ENCODE measurements around the gene SLC35F3. TPM values are rescaled to one million over a fixed set of nuclear protein-coding genes. Genes with fewer than 3 reads are reported as not detected.

SLC35F3 gene
- total RNA-seq, 1 donor: not detected

DNA sequence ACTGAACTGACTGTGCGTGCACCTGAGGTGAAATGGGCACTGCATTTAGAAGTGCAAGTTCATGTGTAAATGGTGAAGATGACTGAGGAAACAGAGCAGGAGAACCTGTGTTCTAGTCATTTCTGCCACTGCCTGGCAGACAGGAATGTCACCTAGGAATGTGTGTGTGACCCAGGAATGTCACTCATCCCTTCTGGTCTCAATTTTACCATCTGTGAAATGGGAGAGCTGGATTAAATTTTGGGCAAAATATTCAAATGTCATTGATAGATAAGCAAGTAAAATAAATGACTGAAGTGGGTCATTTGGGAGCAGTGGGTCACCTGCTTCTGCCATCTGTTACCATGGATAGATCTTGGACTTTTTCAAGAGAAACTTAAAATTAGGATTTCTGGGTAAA lies 42.2 kb downstream of the SLC35F3 start:
- H3K27me3 ChIP-seq (ENCODE audit: insufficient read depth, low read length): no peaks in the 10 kb centered on the region
- H4K20me1 ChIP-seq (ENCODE audit: insufficient read depth, low read length): no peaks in the 10 kb centered on the region
- H3K9me3 ChIP-seq (ENCODE audit: low read depth, low read length): no peaks in the 10 kb centered on the region
- no peaks in the 10 kb centered on the region for H3K36me3 ChIP-seq (ENCODE audit: insufficient read depth, low read length)
- H3K4me2 ChIP-seq (ENCODE audit: insufficient read depth, low read length): no peak overlapping the region
- H3K4me3 ChIP-seq (ENCODE audit: insufficient read depth, low read length): no peak overlapping the region
- TF ChIP-seq, protein P1, sequence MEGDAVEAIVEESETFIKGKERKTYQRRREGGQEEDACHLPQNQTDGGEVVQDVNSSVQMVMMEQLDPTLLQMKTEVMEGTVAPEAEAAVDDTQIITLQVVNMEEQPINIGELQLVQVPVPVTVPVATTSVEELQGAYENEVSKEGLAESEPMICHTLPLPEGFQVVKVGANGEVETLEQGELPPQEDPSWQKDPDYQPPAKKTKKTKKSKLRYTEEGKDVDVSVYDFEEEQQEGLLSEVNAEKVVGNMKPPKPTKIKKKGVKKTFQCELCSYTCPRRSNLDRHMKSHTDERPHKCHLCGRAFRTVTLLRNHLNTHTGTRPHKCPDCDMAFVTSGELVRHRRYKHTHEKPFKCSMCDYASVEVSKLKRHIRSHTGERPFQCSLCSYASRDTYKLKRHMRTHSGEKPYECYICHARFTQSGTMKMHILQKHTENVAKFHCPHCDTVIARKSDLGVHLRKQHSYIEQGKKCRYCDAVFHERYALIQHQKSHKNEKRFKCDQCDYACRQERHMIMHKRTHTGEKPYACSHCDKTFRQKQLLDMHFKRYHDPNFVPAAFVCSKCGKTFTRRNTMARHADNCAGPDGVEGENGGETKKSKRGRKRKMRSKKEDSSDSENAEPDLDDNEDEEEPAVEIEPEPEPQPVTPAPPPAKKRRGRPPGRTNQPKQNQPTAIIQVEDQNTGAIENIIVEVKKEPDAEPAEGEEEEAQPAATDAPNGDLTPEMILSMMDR (IDR thresholded peaks at IDR 0.05; ENCODE audit: extremely low read depth, low read depth, low read length): no peak
- H3K27ac ChIP-seq (ENCODE audit: low read depth, low read length): no peak overlapping the region
- DNase-seq (ENCODE audit: insufficient read length, low spot score, missing footprints): no peak
- H3K79me2 ChIP-seq (ENCODE audit: insufficient read depth, low read length): no peaks in the 10 kb centered on the region
- H2AFZ ChIP-seq (ENCODE audit: low read length): no peak overlapping the region
- H3K4me1 ChIP-seq (ENCODE audit: insufficient read depth, low read length): no peaks in the 10 kb centered on the region

DNA sequence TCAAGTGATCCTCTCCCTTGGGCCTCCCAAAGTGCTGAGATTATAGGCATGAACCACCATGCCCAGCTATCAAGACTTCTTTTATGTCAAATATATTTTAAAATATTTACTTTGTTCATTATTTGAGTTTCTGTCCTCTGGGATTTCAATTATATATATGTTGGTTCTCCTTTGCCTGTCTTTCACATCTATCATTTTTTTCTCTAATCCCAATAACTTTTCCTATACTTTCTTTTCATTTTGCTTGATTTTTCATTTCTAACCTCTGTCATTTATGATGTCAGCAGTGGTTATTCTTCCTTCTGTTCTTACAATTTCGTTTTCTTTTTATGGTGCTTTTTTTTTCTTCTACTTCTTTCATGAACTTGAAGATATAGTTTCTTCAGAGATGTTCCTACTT lies 47.3 kb downstream of the SLC35F3 start:
- no peak overlapping the region for H3K4me3 ChIP-seq (ENCODE audit: insufficient read depth, low read length)
- TF ChIP-seq, protein P1 (IDR thresholded peaks at IDR 0.05; ENCODE audit: extremely low read depth, low read depth, low read length): no peak
- no peaks in the 10 kb centered on the region for H3K79me2 ChIP-seq (ENCODE audit: insufficient read depth, low read length)
- H3K36me3 ChIP-seq (ENCODE audit: insufficient read depth, low read length): no peaks in the 10 kb centered on the region
- no peak for DNase-seq (ENCODE audit: insufficient read length, low spot score, missing footprints)
- H3K4me1 ChIP-seq (ENCODE audit: insufficient read depth, low read length): no peaks in the 10 kb centered on the region
- H3K9me3 ChIP-seq (ENCODE audit: low read depth, low read length): no peaks in the 10 kb centered on the region
- no peak overlapping the region for H3K4me2 ChIP-seq (ENCODE audit: insufficient read depth, low read length)
- no peak overlapping the region for H3K27ac ChIP-seq (ENCODE audit: low read depth, low read length)
- no peak overlapping the region for H2AFZ ChIP-seq (ENCODE audit: low read length)
- H4K20me1 ChIP-seq (ENCODE audit: insufficient read depth, low read length): no peaks in the 10 kb centered on the region
- no peaks in the 10 kb centered on the region for H3K27me3 ChIP-seq (ENCODE audit: insufficient read depth, low read length)

DNA sequence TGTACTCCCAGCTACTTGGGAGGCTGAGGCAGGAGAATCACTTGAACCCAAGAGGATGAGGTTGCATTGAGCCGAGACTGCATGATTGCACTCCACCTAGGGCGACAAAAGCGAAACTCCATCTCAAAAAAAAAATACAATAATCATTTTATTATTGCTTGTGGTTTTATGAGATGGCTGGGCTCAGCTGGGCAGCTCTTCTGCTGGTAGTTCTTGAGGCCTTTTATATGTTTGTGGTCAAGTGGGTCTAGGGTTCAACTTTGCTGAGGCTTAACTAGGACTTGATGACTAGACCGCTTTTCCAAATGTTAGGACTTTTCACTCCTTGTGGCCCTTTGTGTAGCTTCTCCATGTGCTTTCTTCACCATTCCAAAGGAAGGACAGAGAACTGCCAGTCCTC lies 53.2 kb downstream of the SLC35F3 start:
- Histone ChIP-seq H3K36me3 (ENCODE audit: insufficient read depth, low read length) (no peaks in the 10 kb centered on the region), H2AFZ (ENCODE audit: low read length) (no peak overlapping the region), H3K27me3 (ENCODE audit: insufficient read depth, low read length) (no peaks in the 10 kb centered on the region), H3K9me3 (ENCODE audit: low read depth, low read length) (no peaks in the 10 kb centered on the region), H3K27ac (ENCODE audit: low read depth, low read length) (no peak overlapping the region), H3K79me2 (ENCODE audit: insufficient read depth, low read length) (no peaks in the 10 kb centered on the region), H3K4me3 (ENCODE audit: insufficient read depth, low read length) (no peak overlapping the region), H3K4me1 (ENCODE audit: insufficient read depth, low read length) (no peaks in the 10 kb centered on the region), H4K20me1 (ENCODE audit: insufficient read depth, low read length) (no peaks in the 10 kb centered on the region), H3K4me2 (ENCODE audit: insufficient read depth, low read length) (no peak overlapping the region)
- no peak for DNase-seq (ENCODE audit: insufficient read length, low spot score, missing footprints)
- TF ChIP-seq, protein P1 (IDR thresholded peaks at IDR 0.05; ENCODE audit: extremely low read depth, low read depth, low read length): no peak

DNA sequence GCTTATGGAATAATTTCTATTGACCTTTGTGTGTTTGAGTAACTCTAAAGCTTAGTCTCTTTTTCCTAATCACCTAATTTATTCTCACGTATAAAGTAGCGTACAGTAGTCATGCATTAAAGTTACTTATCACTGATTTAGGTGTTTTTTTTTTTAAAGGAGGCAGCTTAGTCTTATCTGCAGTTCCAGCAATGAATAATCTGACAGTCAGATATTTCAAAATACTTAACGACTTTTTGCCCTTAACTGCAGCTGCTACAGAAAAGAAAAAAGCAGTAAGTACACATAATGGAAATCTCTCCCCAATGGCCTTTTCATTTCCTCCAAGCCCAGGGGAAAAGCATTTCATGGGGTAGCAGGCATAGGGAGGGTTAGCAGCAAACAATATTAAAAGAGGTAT lies 54.6 kb downstream of the SLC35F3 start:
- H3K4me3 ChIP-seq (ENCODE audit: insufficient read depth, low read length): no peak overlapping the region
- no peak overlapping the region for H3K4me2 ChIP-seq (ENCODE audit: insufficient read depth, low read length)
- H2AFZ ChIP-seq (ENCODE audit: low read length): no peak overlapping the region
- no peaks in the 10 kb centered on the region for H3K4me1 ChIP-seq (ENCODE audit: insufficient read depth, low read length)
- no peak overlapping the region for H3K27ac ChIP-seq (ENCODE audit: low read depth, low read length)
- H3K27me3 ChIP-seq (ENCODE audit: insufficient read depth, low read length): no peaks in the 10 kb centered on the region
- no peaks in the 10 kb centered on the region for H4K20me1 ChIP-seq (ENCODE audit: insufficient read depth, low read length)
- no peak for DNase-seq (ENCODE audit: insufficient read length, low spot score, missing footprints)
- no peaks in the 10 kb centered on the region for H3K79me2 ChIP-seq (ENCODE audit: insufficient read depth, low read length)
- H3K9me3 ChIP-seq (ENCODE audit: low read depth, low read length): no peaks in the 10 kb centered on the region
- TF ChIP-seq, protein P1 (IDR thresholded peaks at IDR 0.05; ENCODE audit: extremely low read depth, low read depth, low read length): no peak
- no peaks in the 10 kb centered on the region for H3K36me3 ChIP-seq (ENCODE audit: insufficient read depth, low read length)
